HG03520 (cell line): ENCODE data around the gene TDRD1.
"Not testable (repeated sequence)": the region's sequence is repeated elsewhere in the genome, so short reads cannot be mapped to it uniquely, and the experiment has no call there.

Experiments used
- ATAC-seq: cut with Tn5 transposase; IDR thresholded peaks from one replicate; pipeline ENCODE4 v1.9.1; 2021; ENCODE audit warnings: mild to moderate bottlenecking, moderate library complexity; ENCODE audit not compliant: unreplicated experiment

Gene TDRD1, protein sequence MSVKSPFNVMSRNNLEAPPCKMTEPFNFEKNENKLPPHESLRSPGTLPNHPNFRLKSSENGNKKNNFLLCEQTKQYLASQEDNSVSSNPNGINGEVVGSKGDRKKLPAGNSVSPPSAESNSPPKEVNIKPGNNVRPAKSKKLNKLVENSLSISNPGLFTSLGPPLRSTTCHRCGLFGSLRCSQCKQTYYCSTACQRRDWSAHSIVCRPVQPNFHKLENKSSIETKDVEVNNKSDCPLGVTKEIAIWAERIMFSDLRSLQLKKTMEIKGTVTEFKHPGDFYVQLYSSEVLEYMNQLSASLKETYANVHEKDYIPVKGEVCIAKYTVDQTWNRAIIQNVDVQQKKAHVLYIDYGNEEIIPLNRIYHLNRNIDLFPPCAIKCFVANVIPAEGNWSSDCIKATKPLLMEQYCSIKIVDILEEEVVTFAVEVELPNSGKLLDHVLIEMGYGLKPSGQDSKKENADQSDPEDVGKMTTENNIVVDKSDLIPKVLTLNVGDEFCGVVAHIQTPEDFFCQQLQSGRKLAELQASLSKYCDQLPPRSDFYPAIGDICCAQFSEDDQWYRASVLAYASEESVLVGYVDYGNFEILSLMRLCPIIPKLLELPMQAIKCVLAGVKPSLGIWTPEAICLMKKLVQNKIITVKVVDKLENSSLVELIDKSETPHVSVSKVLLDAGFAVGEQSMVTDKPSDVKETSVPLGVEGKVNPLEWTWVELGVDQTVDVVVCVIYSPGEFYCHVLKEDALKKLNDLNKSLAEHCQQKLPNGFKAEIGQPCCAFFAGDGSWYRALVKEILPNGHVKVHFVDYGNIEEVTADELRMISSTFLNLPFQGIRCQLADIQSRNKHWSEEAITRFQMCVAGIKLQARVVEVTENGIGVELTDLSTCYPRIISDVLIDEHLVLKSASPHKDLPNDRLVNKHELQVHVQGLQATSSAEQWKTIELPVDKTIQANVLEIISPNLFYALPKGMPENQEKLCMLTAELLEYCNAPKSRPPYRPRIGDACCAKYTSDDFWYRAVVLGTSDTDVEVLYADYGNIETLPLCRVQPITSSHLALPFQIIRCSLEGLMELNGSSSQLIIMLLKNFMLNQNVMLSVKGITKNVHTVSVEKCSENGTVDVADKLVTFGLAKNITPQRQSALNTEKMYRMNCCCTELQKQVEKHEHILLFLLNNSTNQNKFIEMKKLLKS

DNA sequence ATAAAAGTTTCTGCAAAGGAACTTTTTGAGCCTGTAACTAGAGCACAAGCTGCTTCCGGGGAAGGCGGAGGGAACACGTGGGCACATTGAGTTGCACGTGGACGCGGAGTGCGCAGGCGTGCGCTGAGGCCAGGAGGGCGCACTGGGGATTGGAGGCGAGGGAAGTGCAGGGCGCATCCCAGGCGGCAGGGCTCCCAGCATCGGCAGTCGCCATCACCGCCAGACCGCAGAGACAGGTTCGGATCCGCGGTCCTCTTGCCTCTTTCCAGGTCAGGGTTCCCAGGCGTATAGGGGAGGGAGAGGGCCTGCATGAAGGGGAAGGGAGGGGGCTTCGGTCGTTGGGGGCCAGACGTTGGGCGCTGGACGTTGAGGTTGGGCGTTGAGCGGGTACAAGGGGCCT is at the start of gene TDRD1:
TSS of gene TDRD1 (plus strand) at position 206 of the 400 bp plus-strand sequence. CDS start 8,479 bp downstream, outside the sequence.
- ATAC-seq: no peak

DNA sequence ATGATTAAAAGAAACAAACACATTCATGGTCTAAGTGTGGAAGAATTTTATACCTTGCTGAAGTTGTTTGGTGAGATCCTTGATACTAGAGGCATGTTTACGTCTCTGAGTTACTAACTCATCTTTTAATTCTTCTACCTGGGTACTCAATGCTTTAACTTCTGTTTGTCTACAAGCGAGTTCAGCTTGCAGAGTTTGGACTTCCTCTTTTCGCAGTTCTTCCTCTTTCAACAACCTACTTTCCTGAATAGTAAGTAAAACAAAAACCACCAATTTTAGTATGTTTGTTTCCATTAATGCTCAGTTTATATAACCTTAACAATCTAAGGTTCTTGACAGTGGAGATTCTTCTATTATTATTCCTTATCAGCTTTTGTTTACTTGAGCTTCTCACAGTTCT is 48.1 kb upstream of the TDRD1 start:
- peak; percentile 60 for ATAC-seq

DNA sequence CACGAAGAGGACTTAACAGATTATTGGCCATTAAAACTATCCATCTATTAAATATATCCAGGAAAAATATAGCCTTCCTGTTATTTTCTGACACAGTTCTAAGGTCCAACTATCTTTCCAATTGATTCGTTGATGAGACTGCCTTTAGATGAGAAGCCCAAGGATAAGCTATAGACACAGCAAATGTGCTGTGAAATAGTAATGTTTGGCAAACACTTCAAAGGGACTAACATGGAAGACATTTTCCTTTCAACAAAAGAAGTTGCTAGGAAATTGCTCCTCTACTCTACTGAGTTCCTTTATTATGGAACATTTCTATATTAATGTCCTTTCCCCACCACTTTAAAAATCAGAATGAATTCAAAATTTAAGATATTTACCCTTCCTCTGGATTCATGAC is 43.7 kb upstream of the TDRD1 start:
- no peak for ATAC-seq

DNA sequence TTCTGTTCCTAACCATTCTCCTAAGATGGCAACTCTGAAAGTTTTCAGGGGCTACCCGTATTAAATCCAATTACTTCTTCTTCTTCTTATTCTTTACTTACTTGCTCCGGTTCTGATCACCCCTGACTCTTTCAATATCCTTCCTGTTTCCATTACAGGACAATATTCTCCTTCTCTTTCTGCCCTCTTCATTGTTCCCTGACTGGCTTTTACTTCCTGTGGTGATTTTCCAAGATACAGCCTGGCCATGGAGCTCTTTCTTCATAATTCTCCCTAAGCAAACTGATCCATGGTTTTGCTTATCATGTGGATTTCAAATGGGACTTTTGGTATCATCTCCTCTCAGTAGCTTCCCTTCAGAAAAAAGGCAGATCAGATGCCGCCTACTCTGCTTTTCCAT is 40.6 kb upstream of the TDRD1 start:
- no peak for ATAC-seq

DNA sequence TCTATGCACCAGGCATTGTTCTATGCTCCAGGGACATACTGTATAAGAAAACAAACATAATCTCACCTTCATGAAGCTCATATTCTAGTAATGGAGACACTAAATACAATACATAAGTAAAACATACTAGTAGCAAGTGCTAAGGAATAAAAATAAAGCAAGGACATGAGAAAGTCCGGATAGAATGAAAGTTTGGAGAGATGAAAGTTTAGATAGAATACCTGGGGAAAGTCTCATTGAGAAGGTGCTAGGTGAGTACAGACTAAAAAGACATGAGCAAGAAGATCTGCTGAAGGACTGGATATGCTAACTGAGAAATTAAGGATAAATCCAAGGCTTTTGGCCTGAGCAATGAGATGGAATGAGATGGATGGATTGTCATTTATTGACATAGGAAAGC is 39.1 kb upstream of the TDRD1 start:
- ATAC-seq: no peak

DNA sequence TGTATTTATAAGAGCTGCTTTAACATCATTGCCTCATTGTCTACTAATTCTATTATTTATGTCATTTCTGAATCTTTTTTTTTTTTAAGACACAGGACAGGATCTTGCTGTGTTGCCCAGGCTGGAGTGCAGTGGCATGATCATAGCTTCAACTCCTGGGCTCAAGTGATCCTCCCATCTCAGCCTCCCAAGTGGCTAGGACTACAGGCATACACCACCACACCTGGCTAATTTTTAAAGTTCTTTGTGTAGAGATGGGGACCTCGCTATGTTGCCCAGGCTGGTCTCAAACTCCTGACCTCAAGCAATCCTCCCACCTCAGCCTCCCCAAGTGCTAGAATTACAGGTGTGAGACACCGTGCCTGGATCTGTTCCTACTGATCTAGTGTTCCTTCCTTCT is 38.3 kb upstream of the TDRD1 start:
- not testable (repeated sequence) for ATAC-seq

DNA sequence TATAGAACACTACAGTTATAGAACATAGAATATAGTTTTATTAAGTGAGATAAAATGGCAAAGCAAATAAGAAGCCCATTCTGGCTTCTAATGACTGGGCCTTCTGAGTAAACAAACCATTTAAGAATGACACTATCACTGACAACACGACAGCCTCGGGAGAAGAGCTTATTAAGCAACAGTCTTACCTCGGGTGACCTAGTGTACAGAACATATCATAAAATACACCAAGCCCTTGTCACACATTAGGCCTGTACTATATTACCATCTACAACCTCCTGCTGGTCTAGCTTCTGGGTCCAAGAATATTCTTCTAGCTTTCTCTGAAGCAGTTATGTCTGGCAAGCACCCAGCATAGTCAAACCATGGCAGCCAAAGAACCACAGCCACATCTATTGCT is 37.1 kb upstream of the TDRD1 start:
- ATAC-seq: no peak

DNA sequence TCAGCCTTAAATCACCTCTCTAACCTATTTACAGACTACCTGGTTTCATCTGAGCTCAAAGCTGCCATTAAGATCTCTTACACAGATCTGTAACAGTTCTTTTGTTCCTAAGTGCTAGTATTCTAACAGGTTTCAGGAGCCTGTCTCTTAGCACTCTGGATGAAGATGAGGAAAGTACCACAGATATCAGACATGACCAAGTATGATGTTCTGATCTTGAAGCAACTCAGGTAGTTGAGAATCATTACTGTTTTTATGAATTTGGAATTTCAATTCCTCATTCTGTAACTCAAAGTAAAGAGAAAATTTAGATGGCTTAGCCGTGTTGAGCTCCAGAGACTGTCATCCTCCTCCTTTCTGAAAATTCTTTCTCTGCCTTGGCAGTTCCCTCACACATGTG is 36.0 kb upstream of the TDRD1 start:
- ATAC-seq: no peak

DNA sequence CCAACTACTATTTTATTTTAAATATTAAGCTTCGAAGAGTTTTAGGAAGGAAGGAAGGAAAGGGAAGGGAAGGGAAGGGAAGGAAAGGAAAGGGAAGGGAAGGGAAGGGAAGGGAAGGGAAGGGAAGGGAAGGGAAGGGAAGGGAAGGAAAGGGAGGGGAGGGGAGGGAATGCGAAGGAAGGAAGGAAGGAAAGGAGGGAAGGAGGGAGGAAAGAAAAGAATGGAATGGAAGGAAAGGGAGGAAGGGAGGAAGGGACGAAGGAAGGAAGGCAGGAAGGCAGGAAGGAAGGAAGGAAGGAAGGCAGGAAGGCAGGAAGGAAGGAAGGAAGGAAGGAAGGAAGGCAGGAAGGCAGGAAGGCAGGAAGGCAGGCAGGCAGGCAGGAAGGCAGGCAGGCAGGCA is 29.7 kb upstream of the TDRD1 start:
- ATAC-seq: not testable (repeated sequence)

DNA sequence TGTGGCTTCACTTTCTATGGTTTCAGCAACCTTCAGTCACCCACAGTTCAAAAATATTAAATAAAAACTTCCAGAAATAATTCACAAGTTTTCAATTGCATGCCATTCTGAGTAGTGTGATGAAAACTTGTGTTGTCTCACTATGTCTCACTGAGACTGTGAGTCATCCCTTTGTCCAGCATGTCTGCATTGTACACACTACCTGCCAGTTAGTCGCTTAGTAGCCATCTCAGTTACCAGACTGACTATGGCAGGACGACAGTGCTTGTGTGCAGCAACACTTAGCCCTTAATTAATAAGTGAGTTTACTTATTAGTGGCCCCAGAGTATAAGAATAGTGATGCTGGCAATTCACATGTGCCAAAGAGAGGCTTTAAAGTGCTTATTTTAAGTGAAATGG is 27.7 kb upstream of the TDRD1 start:
- ATAC-seq: no peak

DNA sequence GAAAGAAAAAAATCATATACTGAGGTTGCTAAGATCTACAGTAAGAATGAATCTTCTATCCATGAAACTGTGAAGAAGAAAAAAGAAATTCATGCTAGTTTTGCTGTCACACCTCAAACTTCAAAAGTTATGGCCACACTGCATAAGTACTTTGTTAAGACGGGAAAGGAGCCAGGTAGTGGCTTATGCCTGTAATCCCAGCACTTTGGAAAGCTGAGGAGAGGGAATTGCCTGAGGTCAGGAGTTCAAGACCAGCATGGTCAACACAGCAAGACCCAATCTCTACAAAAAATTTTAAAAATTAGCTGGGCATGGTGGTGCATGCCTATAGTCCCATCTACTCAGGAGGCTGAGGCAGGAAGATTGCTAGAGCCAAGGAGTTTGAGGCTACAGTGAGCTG is 27.3 kb upstream of the TDRD1 start:
- no peak for ATAC-seq

DNA sequence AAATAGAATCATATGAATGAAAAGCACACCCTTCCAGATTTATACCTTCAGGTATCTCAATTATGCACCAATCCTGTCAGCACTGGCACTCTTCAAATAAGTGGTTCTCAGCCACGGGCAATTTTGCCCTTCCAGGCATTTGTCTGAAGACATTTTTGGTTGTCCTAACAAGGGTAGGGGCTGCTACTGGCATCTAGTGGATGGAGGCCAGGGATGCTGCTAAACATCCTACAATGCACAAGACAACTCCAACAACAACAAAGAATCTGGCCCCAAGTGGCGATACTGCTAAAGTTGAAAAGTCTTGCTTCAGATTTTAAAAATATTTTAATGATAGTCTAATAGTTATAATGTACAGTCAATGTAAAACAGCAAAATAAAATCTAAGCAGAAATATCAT is 21.2 kb upstream of the TDRD1 start:
- no peak for ATAC-seq

DNA sequence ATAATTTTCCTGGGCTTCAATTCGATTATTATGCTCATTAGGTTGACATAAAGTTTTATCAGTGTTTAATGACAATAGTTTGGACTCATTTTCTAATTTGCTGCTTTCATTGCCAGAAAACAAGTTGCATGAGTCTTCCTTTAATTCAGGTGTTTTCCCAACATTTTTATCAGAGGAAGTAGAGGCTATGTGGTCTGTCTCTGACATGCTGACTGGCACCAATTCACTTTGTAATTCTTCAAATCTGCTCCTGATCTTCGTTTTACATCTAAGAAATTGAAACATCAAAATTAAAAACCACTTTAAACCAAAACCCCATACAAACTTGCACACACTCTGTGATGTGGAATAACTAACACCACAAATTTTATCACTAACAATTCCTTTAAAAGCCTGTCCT is 16.1 kb upstream of the TDRD1 start:
- no peak for ATAC-seq

DNA sequence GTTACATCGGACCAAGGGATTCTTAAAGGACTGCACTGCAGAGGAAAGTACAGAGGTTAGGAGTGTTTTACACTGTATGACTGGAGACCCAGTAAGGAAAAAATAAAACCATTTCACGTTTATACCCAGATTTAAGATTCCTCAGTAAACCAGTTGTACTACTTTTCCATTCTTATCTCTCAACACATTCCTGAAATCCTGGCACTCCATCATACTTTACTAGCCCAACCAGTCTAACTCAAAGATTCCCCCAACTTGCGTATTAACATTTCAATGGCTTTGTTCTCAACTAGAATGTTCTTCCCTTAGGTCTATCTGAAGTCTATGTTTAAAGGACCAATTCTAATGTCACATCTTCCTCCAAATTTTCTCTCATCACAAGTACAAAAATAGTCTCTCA is 13.1 kb upstream of the TDRD1 start:
- no peak for ATAC-seq

DNA sequence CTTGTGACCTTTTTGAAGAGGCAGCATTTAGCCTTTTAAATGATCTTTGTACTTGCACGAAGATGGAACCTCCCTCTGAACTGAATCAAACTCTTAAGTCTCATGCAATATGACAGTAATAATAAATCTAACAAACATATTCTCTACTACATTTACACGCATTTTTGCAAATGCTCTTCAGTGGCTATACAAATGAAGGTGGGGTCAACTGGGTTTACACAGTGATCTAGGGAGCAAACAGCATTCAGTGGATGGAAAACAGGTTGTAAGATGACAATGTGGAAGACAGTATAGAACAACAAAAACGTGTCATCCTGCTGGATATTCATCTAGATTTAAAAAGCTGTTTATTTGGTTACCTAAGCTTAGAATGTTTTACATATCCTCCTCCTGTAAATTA is 12.7 kb upstream of the TDRD1 start:
- no peak for ATAC-seq

DNA sequence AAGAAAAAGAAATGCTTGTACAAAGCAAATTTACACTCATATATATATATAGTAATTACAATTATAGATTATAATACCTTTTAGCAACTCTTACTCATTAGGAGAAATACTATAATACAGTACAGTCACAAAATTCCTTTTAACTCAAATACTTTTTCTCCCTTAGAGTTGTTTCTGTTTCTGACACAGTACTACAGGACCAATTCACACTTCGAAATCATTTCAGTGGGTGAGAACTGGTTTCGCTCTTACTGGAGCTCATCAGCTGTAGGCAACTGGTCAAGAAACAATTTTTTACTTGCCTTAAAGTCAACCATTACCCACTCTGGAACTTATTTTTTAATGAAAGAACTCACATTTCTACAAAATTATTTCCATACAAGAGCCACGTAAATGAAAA is 11.2 kb upstream of the TDRD1 start:
- no peak for ATAC-seq

DNA sequence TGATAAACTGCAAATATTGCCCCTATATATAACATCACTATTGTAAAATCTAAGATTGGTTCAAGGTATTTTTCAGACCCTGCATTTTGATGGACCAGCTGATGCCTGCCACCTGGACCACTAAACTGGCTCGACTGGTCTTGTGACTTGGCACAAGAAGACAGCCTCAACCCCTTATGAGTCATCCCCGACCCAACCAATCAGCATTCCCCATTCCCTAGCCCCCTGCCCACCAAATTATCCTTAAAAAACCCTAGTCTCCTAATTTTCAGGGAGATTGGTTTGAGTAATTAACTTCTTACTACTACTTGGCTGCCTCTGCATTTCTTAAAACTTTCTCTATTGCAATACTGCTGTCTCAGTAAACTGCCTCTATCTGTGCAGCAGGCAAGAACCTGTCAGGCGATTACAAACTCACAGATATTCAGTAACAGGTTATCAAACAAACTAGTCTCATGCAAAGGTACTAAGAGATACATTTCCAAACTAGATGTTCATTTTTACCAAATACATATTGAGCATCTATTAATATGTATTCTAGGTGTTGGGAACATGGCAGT is 10.6 kb upstream of the TDRD1 start:
- no peak for ATAC-seq

DNA sequence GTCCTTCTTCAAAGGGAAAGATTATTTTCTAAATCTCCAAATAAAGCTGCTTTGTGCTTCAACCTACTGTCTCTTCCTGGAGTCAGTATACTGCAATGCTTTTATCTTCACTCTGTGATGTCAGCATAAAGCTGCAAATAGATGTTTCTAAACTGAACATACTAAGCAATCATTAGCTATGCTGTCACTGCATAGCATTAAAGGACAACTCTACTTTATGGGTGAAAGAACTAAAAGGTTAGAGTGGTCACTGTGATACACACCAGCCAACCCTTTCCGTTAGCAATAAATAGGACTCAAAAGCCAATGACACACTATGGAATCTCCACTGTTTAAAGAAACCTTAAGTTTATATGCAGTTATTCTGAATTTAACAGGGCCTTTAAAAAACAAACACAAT is 6.9 kb upstream of the TDRD1 start:
- ATAC-seq: no peak

DNA sequence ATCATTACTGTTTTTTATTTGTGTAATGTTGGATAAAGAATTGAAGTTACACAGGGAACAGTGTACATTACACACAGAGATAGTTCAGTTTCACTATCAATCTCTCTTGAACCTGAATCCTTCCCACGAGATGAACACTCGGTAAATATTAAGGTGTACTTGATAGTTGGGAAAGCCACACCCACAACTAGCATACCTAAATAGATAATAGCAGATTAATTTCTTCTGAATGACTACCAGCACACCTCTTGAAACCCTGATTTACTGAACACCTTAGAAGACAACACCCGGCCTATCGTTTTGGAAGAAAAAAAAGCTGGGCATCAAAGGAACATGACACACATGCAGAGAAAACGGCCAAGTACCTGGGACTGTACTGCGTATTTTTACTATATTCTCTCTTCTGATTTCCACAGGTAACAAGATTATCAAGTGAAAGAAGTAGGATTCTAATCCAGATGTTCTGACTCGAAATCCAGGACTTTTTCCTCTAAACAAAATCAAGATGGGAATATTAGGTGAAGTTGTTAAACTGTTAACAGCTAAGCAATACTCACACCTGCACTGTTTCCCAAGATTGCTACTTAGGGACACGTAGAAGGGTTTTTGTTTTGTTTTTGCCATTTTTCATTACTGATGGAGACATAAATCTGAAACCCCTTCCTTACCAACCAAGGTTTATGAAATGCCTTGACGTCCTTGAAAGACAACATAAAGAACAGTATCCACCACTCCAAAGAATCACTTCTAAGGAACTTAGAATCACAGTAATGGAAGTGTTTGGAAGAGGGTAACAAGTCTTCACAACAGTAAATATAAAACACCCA is 6.2 kb upstream of the TDRD1 start:
- ATAC-seq: no peak

DNA sequence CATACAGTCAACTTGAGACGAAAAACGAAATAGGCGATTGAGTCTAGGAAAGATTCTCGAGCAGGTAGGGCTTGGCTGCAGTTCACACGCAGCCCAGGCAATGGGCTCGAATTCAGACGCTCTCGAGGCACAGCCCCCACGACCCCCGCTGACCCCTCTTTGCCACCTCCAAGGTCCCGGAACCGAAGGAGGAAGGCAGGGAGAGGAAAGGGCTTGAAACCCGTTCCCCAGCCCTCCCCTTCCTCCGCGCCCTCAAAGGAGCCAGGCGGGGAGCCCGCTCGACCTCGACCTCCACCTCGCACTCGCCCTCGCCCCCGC is 5.6 kb upstream of the TDRD1 start:
- ATAC-seq: no peak
